GM11168 (cell line): ENCODE results near the gene KLF7.

Experiments
- in situ Hi-C: fragments of 300-500 bp; cut with MboI; formaldehyde crosslinking; loops from one replicate; pipeline ENCODE4 v1.12.0; 2022; ENCODE audit warnings: low sequenced_read_pairs; ENCODE audit not compliant: unreplicated experiment

Gene KLF7

GRCh38 chr2:207130958-207131521, 34.7 kb downstream of the KLF7 start:
- in situ Hi-C loops: no loop called here

GRCh38 chr2:207129821-207130220, 35.9 kb downstream of the KLF7 start:
- in situ Hi-C loops: no loop called here

GRCh38 chr2:207128867-207129266, 36.9 kb downstream of the KLF7 start:
- in situ Hi-C loops: no loop called here

GRCh38 chr2:207126724-207127308, 38.9 kb downstream of the KLF7 start:
- in situ Hi-C loops: no loop called here

GRCh38 chr2:207123776-207124391, 41.9 kb downstream of the KLF7 start:
- in situ Hi-C loops: no loop called here

GRCh38 chr2:207123335-207123744, 42.4 kb downstream of the KLF7 start:
- in situ Hi-C loops: no loop called here

- in situ Hi-C loops: no loop called here
Measured at GRCh38 chr2:207122651-207123334, 43.0 kb downstream of the KLF7 start.

GRCh38 chr2:207121784-207122183, 44.0 kb downstream of the KLF7 start:
- in situ Hi-C loops: no loop called here

- in situ Hi-C loops: no loop called here
Measured at GRCh38 chr2:207119048-207119447, 46.7 kb downstream of the KLF7 start.

- in situ Hi-C loops: no loop called here
Measured at GRCh38 chr2:207117668-207118067, 48.1 kb downstream of the KLF7 start.

- in situ Hi-C loops: no loop called here
Measured at GRCh38 chr2:207115715-207116364, 49.9 kb downstream of the KLF7 start.

- in situ Hi-C loops: no loop called here
Measured at GRCh38 chr2:207113414-207113813, 52.3 kb downstream of the KLF7 start.

- in situ Hi-C loops: no loop called here
Measured at GRCh38 chr2:207112785-207113184, 53.0 kb downstream of the KLF7 start.

GRCh38 chr2:207112383-207112782, 53.4 kb downstream of the KLF7 start:
- in situ Hi-C loops: no loop called here

- in situ Hi-C loops: no loop called here
Measured at GRCh38 chr2:207111757-207112156, 54.0 kb downstream of the KLF7 start.

GRCh38 chr2:207110715-207111114, 55.0 kb downstream of the KLF7 start:
- in situ Hi-C loops: no loop called here

- in situ Hi-C loops: no loop called here
Measured at GRCh38 chr2:207110310-207110709, 55.4 kb downstream of the KLF7 start.

- in situ Hi-C loops: no loop called here
Measured at GRCh38 chr2:207109768-207110167, 56.0 kb downstream of the KLF7 start.

GRCh38 chr2:207108440-207108839, 57.3 kb downstream of the KLF7 start:
- in situ Hi-C loops: no loop called here

GRCh38 chr2:207107551-207107950, 58.2 kb downstream of the KLF7 start:
- in situ Hi-C loops: no loop called here

- in situ Hi-C loops: no loop called here
Measured at GRCh38 chr2:207107131-207107530, 58.6 kb downstream of the KLF7 start.
